HL-60 (cell line): Measurements from ENCODE around the gene LRRC55.

Experiments used
- DNase-seq, 2 experiments: peaks; one replicate each; pipeline ENCODE4 v3.0.0-alpha.2; 2010 to 2020; ENCODE audit warnings: low read depth in 1 of 2, low spot score in 1 of 2
- H3K27ac ChIP-seq: fragments of 250-450 bp; sonication (Bioruptor Pico); replicated peaks from 2 replicates; pipeline ENCODE4 v1.5.1; 2020; ENCODE audit warnings: mild to moderate bottlenecking, moderate library complexity
- H3K27me3 ChIP-seq: fragments of 250-450 bp; sonication (Bioruptor Pico); 2 replicates; pipeline ENCODE4 v1.5.1; 2021; ENCODE audit warnings: mild to moderate bottlenecking, moderate library complexity; ENCODE audit not compliant: insufficient read depth, poor library complexity, severe bottlenecking
- H3K4me3 ChIP-seq: replicated peaks from 2 replicates; pipeline ENCODE4 v1.5.1; 2011; ENCODE audit warnings: mild to moderate bottlenecking, control low read depth, low read length; ENCODE audit not compliant: insufficient read depth
- GABPA ChIP-seq: IDR thresholded peaks from 2 replicates; pipeline ENCODE4 v1.6.1; 2012; ENCODE audit warnings: low read depth
- POLR2AphosphoS5 ChIP-seq: IDR thresholded peaks from 2 replicates; pipeline ENCODE4 v1.6.1; 2012; ENCODE audit warnings: low read depth
- SPI1 ChIP-seq: IDR thresholded peaks from 2 replicates; pipeline ENCODE4 v1.6.1; 2012; ENCODE audit warnings: low read depth, mild to moderate bottlenecking, borderline replicate concordance
- long read RNA-seq: library from polyadenylated mRNA; unstranded; transcript quantifications from one replicate; pipeline ENCODE4 v2.0.0, GENCODE V29; 2020
- TF ChIP-seq, protein P1 (sequence below): IDR thresholded peaks from 2 replicates; pipeline ENCODE4 v1.6.1; 2012; ENCODE audit warnings: low read depth; ENCODE audit not compliant: insufficient replicate concordance
- TF ChIP-seq, protein P2 (sequence below): IDR thresholded peaks from one replicate; pipeline ENCODE4 v1.5.1; 2011; ENCODE audit warnings: low read length, control low read depth, inconsistent platforms; ENCODE audit not compliant: insufficient read depth

Gene LRRC55, protein sequence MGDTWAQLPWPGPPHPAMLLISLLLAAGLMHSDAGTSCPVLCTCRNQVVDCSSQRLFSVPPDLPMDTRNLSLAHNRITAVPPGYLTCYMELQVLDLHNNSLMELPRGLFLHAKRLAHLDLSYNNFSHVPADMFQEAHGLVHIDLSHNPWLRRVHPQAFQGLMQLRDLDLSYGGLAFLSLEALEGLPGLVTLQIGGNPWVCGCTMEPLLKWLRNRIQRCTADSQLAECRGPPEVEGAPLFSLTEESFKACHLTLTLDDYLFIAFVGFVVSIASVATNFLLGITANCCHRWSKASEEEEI
- long read RNA-seq, result 0 reads

DNA sequence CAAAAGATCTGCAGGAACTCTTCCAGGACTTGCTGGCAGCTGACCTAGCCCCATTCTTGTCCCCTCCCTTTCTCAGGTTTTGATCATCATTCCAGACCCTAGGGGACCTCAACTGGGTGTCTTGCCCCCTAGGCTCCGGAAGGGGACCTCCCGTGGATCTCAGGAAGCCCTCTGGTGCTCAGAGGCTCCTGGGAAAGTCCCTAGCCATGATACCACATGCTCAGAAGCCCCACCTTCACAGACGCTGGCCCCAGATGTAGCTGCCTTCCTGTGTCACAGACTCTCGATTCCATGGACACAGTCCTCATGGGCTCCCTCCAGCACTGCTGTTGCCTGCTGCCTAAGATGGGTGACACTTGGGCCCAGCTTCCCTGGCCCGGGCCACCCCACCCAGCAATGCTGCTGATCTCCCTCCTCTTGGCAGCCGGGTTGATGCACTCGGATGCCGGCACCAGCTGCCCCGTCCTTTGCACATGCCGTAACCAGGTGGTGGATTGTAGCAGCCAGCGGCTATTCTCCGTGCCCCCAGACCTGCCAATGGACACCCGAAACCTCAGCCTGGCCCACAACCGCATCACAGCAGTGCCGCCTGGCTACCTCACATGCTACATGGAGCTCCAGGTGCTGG, at the start of gene LRRC55:
Gene LRRC55, plus strand, starts transcription at position 276 of the 628 bp plus-strand sequence. Its CDS starts 70 bp downstream, at position 346.
- Histone ChIP-seq H3K27ac (no peak within 1 kb of the TSS), H3K4me3 (no peak within 1 kb of the TSS), H3K27me3 (peaks cover 21% of the 10 kb centered on the region)
- no peak for DNase-seq
- TF ChIP-seq, protein P1, sequence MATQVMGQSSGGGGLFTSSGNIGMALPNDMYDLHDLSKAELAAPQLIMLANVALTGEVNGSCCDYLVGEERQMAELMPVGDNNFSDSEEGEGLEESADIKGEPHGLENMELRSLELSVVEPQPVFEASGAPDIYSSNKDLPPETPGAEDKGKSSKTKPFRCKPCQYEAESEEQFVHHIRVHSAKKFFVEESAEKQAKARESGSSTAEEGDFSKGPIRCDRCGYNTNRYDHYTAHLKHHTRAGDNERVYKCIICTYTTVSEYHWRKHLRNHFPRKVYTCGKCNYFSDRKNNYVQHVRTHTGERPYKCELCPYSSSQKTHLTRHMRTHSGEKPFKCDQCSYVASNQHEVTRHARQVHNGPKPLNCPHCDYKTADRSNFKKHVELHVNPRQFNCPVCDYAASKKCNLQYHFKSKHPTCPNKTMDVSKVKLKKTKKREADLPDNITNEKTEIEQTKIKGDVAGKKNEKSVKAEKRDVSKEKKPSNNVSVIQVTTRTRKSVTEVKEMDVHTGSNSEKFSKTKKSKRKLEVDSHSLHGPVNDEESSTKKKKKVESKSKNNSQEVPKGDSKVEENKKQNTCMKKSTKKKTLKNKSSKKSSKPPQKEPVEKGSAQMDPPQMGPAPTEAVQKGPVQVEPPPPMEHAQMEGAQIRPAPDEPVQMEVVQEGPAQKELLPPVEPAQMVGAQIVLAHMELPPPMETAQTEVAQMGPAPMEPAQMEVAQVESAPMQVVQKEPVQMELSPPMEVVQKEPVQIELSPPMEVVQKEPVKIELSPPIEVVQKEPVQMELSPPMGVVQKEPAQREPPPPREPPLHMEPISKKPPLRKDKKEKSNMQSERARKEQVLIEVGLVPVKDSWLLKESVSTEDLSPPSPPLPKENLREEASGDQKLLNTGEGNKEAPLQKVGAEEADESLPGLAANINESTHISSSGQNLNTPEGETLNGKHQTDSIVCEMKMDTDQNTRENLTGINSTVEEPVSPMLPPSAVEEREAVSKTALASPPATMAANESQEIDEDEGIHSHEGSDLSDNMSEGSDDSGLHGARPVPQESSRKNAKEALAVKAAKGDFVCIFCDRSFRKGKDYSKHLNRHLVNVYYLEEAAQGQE, result no peak
- TF ChIP-seq GABPA (no peak), POLR2AphosphoS5 (no peak), SPI1 (no peak)
- TF ChIP-seq, protein P2, sequence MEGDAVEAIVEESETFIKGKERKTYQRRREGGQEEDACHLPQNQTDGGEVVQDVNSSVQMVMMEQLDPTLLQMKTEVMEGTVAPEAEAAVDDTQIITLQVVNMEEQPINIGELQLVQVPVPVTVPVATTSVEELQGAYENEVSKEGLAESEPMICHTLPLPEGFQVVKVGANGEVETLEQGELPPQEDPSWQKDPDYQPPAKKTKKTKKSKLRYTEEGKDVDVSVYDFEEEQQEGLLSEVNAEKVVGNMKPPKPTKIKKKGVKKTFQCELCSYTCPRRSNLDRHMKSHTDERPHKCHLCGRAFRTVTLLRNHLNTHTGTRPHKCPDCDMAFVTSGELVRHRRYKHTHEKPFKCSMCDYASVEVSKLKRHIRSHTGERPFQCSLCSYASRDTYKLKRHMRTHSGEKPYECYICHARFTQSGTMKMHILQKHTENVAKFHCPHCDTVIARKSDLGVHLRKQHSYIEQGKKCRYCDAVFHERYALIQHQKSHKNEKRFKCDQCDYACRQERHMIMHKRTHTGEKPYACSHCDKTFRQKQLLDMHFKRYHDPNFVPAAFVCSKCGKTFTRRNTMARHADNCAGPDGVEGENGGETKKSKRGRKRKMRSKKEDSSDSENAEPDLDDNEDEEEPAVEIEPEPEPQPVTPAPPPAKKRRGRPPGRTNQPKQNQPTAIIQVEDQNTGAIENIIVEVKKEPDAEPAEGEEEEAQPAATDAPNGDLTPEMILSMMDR, result no peak

DNA sequence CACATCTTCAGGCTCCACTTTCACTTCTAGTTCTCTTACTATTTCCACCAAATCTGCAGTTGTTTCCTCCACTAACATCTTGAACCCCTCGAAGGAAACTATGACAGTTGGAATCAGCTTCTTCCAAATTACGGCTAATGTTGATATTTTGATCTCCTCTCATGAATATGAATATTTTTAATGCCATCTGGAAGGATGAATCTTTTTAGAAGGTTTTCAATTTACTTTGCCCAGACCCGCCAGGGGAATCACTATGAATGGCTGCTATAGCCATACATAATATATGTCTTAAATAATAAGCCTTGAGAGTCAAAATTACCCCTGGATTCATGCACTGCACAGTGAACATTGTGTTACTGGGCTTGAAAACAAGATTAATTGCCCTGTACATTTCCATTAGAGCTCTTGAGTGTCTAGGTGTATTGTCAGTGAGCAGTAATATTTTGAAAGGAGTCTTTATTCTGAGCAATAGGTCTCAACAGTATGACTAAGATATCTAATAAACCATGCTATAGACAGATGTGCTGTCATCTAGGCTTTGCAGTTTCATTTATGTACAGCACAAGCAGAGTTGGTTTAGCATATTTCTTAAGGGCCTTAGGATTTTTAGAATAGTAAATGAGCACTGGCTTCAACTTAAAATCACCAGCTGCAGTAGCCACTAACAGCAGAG, 48.3 kb upstream of the LRRC55 start:
- TF ChIP-seq, protein P1, result no peak
- TF ChIP-seq SPI1, result no peak
- TF ChIP-seq POLR2AphosphoS5, result no peak
- no peak for TF ChIP-seq GABPA
- TF ChIP-seq, protein P2, result no peak

DNA sequence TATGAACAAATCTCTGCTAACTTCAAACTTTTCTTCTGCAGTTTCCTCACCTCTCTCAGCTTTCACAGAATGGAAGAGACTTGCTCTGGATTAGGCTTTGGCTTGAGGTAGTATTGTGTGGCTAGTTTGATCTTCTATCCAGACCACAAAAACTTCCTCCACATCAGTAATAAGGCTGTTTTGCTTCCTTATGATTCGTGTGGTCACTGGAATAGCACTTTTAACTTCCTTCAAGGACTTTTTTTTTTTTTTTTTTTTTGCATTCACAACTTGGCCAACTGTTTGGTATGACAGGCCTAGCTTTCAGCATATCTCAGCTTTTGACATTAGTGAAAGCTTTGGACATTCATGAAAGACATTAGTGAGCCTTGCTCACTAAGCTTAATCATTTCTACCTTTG, 47.5 kb upstream of the LRRC55 start:
- no peak for DNase-seq
- no peak overlapping the region for H3K4me3 ChIP-seq
- peaks cover 12% of the 10 kb centered on the region for H3K27me3 ChIP-seq
- TF ChIP-seq, protein P1, result no peak
- no peak for TF ChIP-seq GABPA
- TF ChIP-seq, protein P2, result no peak
- TF ChIP-seq POLR2AphosphoS5, result no peak
- no peak for TF ChIP-seq SPI1
- no peak overlapping the region for H3K27ac ChIP-seq

More for the DNA sequence above, 48.3 kb upstream of the LRRC55 start:
- Histone ChIP-seq H3K4me3 (no peak overlapping the region), H3K27me3 (peaks cover 12% of the 10 kb centered on the region), H3K27ac (no peak overlapping the region)
- no peak for DNase-seq
